Heart left ventricle (tissue), 13 donors: Measurements from ENCODE around the gene FBXW8.

ENCODE experiments used
- POLR2A ChIP-seq, 2 donors: fragments of 450-650 bp; IDR thresholded peaks; one replicate each; pipeline ENCODE4 v1.6.1; 2017; ENCODE audit warnings: antibody characterized with exemption in 2 of 2, mild to moderate bottlenecking in 2 of 2, moderate library complexity in 2 of 2
- TF ChIP-seq, protein P1 (sequence below), 12 donors: fragments of 200-600 bp; sonication (generic) in 4 of 12; IDR thresholded peaks; one replicate each; pipeline versions ENCODE4 v1.5.0 to v1.8.0; 2018 to 2022; ENCODE audit warnings: antibody characterized with exemption in 12 of 12, mild to moderate bottlenecking in 5 of 12
- donor health status: ischemic (EF 13 %, LVEDD 7.1; RV severe dilation, severe dysfunction).
- donor health status: DM: no; HTN: yes; CAD: no.
- donor health status: DM: no; HTN: no; CAD: no.
- donor health status: ischemic (EF 25% LVEDD 6.9; RV normal size, moderate dysfunction).
- donor health status: ischemic (EF 25% LVEDD 5.7; RV mildly dilated, moderate dysfunction).
- donor health status: ischemic (EF 35%, LVEDD 5.7; RV mildly dilated, moderate dysfunction).
- donor health status: nonischemic (EF 11% LVEDD 7.7; RV severe dilation, severe dysfunction).
- donor health status: DM: yes; HTN: yes; CAD: no.
- donor health status: PGD.
- donor health status: ischemic (EF 29% LVEDD 5.4; RV normal size, mild dysfunction).
- donor health status: nonischemic (EF 23%, LVEDD 6.1; RV moderate dilation, normal function).

DNA sequence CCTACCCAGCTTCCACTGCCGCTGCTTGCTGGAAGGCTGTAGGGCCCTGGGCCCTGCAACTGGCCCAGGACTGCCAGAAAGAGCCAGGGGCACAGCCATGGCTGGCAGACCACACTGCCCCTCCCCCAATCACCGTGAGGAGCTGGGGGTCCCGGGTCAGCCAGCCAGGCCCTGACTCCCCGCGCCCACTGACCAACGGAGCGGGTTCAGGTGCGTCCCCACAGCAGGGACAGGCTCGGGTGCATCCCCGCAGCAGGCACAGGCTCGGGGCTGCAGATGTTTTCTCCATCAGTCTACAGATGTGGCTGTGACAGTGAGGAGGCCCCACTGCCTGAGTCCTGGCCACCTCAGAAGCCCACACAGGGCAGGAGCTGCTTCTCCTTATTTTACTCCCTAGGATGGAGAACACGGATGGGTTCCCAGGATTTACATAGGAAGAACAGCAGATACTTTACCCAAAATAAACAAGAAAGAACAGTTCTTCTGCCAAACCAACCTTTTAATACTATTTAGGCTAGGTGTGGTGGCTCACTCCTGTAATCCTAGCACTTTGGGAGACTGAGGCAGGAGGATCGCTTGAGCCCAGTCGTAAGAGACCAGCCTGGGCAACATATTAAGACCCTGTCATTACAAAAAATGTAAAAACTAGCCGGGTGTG, 127.4 kb downstream of the FBXW8 start:
- TF ChIP-seq, protein P1, sequence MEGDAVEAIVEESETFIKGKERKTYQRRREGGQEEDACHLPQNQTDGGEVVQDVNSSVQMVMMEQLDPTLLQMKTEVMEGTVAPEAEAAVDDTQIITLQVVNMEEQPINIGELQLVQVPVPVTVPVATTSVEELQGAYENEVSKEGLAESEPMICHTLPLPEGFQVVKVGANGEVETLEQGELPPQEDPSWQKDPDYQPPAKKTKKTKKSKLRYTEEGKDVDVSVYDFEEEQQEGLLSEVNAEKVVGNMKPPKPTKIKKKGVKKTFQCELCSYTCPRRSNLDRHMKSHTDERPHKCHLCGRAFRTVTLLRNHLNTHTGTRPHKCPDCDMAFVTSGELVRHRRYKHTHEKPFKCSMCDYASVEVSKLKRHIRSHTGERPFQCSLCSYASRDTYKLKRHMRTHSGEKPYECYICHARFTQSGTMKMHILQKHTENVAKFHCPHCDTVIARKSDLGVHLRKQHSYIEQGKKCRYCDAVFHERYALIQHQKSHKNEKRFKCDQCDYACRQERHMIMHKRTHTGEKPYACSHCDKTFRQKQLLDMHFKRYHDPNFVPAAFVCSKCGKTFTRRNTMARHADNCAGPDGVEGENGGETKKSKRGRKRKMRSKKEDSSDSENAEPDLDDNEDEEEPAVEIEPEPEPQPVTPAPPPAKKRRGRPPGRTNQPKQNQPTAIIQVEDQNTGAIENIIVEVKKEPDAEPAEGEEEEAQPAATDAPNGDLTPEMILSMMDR (IDR thresholded peaks at IDR 0.05) = no peak
- TF ChIP-seq POLR2A (IDR thresholded peaks at IDR 0.05) = no peak
